ENCODE results near the gene STAT5A.

GRCh38 chr17:42243493-42243982 lies 44.8 kb upstream of the STAT5A start:
- TF ChIP-seq, protein P1, sequence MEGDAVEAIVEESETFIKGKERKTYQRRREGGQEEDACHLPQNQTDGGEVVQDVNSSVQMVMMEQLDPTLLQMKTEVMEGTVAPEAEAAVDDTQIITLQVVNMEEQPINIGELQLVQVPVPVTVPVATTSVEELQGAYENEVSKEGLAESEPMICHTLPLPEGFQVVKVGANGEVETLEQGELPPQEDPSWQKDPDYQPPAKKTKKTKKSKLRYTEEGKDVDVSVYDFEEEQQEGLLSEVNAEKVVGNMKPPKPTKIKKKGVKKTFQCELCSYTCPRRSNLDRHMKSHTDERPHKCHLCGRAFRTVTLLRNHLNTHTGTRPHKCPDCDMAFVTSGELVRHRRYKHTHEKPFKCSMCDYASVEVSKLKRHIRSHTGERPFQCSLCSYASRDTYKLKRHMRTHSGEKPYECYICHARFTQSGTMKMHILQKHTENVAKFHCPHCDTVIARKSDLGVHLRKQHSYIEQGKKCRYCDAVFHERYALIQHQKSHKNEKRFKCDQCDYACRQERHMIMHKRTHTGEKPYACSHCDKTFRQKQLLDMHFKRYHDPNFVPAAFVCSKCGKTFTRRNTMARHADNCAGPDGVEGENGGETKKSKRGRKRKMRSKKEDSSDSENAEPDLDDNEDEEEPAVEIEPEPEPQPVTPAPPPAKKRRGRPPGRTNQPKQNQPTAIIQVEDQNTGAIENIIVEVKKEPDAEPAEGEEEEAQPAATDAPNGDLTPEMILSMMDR (IDR thresholded peaks at IDR 0.05), result no peak
- TF ChIP-seq POLR2A (IDR thresholded peaks at IDR 0.05), result no peak

Data from uterus (tissue), 2 donors.